Measurements from ENCODE around the gene HELZ.
A peak's percentile ranks its signal among the peaks of the same experiment; 100 is the strongest.
"Not testable (repeated sequence)": the region's sequence is repeated elsewhere in the genome, so short reads cannot be mapped to it uniquely, and the experiment has no call there.

HELZ gene

DNA sequence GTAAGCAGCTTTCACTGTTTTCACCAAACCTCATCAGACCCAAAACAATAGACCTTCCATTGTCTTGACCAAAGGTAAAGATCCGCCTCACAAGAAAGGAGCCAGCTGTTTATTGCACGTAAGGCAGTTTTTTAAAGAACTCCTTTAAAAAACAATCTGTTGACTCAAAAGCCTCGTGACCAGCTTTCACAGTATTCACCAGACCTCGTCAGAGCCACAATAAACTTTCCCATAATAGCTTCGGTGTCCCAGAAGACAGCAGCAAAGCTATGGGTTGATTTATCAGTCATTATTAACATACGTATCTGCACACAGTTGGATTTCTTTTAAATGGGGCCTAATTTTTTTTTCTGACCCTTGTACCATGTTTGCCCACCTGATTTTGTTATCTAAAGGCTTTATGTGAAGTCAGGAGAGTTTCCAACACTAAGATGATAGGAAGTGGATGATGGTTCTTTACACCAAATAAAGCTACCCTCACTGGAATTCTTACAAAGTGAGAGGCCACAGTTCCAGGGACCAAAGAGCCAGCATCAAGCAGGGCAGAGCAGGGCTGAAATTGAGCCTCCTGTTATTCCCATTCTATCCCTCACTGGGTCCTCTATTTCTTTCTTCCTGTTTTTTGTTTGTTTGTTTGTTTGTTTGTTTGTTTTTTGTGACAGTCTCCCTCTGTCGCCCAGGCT is 17.6 kb upstream of the HELZ start:
- DNase-seq = no peak

DNA sequence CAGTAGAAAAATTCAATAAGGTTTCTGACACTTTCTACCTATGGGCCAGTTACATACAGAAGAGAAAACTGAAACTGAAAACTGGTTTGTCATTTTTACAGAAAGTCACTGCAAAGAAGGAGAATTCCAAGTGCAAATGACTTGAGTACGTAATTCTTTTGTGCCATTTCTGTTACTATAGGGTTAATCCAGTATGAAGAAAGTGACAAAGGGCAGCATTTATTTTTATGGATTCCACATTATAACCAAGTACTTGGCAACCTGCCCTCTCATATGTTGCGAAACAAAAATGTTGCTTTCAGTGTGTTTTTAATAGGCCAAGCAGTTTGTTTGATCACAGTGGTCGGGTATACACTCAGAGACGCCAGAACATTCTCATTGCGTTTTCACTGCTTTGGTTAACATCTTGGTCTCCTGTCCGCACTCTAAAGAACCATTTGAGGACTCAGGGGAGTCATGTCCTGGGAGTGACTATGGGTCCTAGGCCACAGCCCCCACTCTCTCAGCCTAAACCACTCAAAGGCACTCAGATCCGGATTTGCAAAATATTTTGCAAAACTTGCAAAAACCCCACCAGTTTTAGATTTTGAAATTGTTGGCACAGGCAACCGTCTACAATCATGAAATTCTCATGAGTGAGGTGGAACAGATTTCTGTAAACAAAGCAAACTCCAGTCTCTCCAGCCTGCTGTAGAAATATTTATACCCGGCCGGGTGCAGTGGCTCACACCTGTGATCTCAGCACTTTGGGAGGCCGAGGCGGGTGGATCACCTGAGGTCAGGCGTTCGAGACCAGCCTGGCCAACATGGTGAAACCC is 15.4 kb upstream of the HELZ start:
- DNase-seq = no peak

DNA sequence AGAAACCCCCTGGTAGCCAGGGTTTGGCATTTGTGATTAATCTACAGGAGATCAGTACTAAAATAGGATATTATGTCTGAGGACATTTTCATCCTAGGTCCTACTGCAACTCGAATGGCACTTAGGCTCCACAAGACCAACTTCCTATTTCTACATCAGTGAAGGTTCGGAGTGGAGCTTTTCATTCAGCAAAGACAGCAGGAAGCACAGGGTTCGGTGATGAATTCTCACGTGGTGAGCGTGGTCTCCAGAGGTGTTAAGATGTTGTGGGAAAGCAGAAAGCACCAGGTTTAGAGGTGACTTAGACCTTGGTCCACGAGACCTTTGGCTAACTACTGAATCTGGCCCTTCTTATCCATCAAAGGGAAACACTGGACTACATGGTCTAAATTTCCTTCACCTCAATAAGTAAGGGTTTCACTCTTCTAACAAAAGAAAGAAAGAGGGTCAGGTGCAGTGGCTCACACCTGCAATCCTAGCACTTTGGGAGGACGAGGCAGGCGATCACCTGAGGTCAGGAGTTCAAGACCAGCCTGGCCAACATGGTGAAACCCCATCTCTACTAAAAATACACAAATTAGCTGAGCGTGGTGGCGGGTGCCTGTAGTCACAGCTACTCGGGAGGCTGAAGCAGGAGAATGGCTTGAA is 13.9 kb upstream of the HELZ start:
- no peak for DNase-seq

DNA sequence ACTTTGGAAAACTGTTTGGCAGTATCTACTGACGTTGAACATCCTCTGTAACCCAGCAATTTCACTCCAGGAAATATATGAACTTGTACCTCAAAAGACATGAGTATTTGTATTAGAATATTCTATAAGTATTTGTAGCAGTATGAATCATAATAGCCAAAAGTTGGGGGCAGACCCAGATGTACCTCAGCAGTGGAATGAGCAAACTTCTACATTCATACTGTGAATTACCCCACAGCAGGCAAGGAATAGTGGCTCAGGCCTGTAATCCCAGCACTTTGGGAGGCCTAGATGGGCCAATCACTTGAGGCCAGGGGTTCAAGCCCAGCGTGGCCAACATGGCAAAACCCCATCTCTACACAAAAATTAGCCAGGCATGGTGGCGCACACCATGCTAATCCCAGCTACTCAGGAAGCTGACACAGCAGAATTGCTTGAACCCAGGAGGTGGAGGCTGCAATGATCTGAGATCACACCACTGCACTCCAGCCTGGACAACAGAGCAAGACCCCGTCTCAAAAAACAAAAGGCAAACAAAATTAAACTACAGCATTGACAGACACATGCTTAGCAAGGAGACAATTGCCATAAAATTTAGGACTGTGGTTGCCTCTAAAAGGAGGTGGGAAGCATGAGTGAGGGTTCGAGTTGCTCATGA is 11.2 kb upstream of the HELZ start:
- no peak for DNase-seq

DNA sequence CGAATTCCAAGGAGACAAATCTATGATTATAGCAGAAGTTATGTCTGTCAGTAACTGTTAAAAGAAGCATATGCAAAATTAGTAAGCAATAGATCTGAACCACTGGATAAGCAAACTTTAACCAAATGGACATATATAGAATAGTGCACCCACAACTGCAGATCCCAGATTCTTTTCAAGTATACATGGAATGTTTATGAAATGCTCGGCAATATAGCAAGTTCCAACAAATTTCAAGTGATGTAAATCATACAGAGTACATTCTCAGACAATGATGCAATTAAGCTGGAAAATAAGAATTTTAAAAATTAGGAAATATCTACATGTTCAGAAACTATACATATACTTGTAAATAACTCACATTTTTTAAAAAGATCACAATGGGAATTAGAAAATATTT is 8.4 kb upstream of the HELZ start:
- DNase-seq = no peak

DNA sequence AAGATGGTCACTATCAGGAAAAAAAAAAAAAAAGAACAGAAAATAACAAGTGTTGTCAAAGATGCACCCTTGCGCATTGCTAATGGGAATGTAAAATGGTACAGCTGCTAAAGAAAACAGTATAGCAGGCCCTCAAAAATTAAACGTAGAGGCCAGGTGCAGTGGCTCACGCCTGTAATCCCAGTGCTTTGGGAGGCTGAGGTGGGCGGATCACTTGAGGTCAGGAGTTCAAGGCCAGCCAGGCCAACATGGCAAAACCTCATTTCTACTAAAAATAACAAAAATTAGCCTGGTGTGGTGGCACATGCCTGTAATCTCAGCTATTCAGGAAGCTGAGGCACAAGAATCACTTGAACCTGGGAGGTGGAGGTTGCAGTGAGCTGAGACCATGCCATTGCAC is 6.6 kb upstream of the HELZ start:
- not testable (repeated sequence) for DNase-seq

DNA sequence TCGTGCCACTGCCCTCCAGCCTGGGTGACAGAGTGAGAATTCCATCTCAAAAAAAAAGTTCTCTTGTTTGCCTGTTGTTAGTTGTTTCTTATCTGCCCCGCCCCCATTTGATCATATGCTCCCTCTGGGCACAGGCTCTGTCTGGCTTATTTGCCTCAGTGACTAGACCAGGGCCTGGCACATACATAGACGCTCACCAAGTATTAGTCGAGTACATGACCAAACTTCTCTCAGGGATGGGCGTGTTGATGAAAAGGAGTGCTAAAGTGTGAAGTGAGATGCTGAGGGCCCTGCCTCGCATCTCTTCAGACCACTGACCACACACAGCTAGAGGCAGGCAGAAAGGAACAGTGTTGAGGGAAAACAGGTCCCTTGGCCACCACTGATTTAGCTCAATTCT is 3.3 kb upstream of the HELZ start:
- DNase-seq = no peak

DNA sequence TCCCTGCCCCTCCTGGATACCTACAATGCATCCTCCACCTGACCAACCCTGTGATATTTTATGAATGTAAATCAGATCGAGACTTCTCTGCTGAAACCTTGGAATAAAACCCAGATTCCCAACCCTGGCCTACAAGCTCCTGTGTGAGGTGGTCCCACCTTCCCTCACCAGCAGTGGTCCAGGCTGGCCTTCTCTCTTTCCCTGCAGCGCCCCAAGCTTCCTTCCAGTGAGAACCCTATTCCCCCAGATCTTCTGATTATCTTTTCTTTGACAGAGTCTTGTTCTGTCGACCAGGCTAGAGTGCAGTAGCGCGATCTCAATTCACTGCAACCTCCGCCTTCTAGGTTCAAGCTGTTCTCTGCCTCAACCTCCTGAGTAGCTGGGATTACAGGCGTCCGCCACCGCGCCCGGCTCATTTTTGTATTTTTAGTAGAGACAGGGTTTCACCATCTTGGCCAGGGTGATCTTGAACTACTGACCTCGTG is 2.5 kb upstream of the HELZ start:
- DNase-seq = no peak

DNA sequence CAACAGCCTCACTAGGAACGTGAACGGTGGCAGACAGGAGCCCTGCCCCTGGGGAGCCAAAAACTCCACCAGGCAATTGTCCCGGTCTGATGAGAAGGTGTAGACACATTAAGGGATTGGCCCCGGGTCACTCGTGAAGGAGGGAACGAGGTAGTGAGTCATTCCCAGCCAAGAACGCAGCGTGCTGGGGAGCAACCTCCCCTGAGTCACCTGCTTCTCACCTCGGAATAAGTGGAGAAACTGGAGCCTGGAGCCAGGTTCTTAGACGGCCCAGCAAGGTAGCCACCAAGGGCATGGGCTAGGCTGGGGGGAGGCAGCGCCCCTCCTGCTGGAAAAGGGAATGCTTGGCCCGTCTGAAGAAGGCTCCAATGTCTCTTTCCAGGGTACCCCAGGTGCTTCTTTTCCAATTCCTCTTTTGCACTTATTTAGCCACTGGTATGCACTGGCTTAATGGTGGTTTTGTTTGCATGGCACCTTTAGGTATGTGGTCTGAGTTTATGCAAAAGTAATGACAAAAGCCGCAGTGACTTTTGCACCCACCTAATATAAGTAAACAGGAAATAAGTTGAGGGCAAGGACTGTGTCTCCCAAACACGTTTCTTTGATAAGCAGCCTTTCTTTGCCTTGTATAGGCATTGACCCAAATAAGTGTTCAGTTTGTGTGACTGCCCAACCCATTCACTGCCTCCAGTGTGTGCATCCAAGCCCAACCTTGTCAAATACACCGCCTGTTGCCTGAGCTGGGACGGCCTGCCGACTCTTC is 1.8 kb upstream of the HELZ start:
- peak; percentile 55 for DNase-seq

DNA sequence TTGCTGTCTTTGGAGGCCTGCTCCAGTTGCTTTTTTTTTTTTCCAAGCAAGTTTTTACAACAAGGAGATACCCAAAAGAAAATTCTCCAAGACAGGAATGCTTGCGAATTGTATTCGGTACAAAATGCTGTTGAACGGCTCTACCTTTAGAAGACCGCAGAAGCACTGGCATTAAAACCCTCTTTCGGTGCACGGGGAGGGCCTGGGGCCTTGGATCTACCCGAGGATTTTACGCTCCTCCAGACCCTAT is 1.3 kb upstream of the HELZ start:
- no peak for DNase-seq

DNA sequence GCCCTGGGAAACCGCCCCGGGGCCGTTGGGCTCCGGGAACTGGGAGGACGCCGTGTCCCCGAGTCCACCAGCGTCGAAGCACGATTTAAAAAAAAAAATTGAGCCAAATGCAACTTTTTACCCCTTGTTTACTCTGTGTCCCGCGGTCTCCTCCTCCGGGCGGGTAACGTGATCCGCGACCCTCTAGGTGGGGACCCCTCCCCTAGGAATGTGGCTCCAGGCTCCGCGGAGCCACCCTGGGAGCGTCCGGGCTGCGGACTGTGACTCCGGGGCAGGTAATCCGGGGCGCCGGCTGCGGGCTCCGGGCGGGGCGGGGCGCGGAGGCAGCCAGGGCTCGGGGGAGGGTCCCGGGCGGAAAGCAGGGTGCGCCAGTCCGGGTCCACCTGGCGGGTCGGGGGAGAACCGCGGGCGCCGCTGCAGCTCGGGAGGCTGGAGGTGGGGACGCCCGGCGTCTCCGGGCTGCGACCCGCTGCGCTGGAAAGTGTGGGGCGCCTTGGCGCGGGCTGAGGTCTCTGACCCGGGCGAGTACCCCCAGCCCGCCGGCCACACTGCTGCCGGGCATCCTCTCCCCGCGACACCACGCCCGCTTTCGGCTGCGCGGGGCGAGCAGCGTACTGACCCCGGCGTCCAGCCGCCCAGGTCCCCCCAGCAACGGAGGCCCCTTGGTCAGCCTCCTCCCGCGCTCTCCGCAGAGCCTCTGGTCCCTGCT is 852 bp upstream of the HELZ start:
- DNase-seq = peak; percentile 52

DNA sequence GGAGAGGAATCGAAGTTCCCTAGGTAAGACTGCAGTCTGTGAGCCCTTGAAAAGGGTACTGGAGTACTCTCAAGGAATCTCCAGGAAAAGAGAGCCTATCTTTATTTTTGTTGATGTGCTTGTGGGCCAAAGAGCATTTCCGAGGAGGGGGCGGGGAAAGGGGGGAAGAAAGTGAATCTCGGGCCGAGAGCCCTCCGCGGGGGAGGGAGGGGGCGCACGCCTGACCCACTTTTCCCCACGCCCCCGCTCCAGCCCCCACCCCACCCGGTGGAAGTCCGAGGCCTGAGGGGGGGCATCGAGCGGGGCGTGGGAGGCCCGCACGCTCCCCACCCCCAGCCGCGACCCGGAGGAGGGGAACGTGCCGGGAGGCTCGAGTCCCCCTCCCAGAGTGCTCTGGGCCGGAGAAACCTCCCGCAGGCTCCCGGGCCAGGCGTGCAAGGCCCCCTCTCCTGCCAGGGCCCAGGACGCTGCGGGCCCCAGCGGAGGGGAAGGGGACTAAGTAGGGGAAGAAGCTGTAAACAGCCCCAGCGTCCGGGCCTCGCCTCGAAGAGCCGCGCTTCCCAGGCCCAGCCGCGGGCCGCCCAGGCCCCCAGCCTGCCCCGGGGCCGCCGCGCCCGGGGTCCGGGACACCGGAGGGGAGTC is 444 bp downstream of the HELZ start:
- DNase-seq = peak; percentile 12

DNA sequence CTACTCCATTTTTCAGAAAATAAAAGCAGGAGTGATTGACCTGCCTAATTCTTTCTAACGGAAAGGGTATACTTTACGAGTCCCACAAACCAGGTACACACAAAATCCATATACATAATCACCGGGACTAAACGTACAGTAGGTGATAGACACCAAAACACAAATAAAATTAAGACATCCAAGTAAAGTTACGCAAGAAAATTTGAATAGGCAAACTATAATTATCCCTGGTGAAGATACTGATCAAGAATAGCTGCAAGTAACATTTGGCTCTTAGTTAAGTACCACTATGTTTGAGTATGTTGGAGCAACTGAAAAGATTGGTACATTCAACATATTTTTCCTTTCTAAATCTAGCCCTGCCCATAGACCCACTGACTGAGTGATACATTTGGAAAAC is 1.7 kb downstream of the HELZ start:
- DNase-seq = no peak

DNA sequence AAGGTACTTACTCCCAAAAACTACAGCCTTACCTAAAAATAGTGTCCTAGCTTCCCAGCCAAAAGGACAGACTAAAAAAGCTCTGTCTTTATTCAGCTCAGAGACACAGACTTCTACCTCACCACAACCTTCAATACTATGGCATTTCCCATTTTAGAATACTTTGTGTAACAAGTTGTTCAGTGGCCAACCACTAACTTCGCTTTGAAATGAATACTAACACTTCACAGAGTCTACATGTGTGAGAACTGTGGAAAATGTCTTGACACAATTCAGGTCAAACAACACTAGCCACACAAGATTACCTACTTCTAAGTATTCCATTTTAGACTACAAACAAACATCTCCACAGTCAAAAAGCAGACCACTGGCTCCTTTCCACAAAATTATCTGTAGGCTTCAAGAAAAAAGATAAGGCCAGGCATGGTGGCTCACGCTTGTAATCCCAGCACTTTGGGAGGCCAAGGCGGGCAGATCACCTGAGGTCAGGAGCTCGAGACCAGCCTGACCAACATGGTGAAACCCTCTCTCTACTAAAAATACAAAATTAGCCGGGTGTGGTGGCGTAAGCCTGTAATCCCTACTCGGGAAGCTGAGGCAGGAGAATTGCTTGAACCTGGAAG is 3.2 kb downstream of the HELZ start:
- no peak for DNase-seq

DNA sequence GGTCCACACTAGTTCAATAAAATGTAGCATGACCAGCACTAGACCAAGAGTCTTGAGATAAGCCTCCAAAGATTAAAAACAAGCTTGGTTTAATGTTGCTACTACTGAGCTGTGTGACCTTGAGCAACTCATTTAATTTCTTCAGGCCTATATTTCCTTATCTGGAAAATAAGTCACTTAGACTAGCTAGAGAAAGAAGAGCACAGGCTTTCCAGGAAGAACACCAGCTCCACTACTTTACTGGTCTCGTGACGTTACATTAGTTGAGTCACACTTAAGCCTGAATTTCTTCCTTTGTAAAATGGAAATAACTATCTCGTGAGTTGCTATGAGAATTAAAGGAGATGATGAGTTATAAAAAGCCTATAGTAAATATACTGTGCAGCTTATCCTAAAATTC is 5.4 kb downstream of the HELZ start:
- DNase-seq = no peak

DNA sequence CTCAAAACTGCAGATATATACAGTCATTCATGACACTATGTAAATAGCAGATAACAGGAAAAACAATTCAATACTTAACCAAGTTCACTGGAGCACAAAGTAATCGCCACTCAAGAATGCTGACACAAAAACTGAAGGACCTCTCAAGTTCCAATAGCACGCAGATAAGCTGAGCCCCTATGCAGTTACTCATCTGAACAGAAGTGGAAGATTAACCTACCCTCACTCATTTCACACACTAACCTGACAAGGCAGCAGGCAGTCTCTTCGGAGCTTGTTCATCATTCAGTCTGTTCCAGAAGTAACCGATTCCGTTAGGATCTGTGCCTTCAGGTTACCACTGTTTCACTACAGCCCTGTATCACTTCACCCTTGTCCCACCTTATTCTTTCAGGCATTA is 6.0 kb downstream of the HELZ start:
- DNase-seq = no peak

DNA sequence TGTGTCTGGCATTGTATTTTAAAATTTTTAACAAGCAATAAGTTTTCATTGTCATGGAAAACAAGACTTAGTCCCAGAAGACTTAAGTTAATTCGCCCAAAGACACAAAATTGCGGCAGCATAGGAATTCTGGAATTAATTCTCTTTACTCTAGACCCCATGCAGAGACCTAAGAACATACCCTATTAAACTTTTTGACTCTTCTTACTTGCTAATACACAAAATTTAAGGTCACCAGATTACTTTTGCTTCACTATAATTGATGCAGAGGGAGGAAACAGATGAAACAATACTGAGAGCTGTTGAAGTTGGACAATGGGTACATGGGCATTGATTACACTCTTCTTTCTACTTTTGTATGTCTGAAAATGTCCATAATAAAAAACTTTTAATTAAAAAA is 12.6 kb downstream of the HELZ start:
- DNase-seq = no peak

DNA sequence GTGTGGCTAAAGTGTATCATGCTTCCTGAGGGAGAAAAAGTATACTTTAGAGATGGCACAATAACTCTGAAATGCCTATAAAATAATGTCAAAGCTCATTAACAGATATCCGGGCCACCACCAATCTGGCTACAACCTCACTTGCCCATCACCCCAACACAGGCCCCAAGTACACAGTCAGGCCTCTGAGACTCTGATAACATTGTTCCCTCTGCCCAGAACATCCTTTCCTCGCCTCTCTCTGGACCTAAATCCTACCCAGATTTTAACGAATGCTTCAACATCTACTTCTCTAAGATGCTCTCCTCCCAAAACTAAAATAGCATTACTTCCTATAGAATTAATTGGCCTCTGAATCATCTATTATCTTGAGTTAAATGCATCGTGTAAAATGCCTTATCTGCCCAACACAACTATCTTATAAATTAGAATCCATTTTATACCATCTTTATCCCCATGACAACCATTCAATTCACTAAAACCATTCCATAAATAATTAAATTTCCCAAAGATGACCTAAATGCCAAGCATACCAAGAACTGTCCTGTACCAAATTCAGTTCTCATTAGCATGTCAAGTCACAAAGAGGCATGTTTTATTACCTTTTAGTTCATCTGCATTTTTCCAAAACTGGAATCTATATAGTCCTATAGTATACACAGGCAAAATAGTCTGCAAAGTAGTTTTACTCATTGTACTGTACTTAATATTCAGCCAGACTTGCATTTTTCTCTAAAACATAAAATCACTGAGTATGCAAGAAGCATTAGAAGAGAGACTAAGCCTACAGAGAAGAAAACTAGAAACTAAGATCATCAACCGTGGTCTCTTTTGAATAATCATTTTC is 15.7 kb downstream of the HELZ start:
- no peak for DNase-seq

DNA sequence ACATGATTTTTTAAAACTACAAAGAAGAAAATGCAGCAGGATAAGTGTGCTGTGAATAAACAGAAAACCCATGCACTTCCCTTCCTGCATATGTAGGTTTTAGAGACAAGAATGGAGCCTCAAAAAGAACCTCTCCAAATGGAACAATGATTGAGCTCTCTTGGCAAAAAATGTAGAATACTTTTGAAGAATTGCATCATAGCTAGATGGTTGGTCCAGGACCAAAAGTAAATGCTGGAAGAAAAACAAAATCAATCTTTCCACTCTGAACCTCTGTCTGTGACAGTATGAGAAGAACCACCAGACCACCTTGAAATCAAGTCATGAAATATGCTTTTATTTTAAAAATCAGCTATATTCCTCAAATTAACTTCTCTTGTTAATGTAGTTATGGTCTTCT is 17.5 kb downstream of the HELZ start:
- DNase-seq = no peak

DNA sequence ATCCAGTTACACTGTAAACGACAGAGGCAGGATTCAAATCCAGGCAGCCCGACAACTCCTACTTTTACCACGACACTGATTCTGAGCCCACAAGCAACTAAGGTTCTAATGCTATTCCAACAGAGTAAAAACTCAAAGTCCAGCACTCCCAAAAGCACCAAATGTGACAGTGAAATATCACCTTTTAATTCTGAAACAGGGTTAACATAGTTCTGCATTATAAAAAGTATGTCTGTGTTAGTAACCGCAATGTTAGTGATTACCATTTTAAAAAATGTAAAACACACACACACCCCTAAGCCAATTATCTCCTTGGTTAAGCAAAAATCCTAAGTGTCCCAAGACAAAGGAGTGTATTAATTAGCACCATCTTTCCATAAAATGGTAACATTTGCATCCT is 19.7 kb downstream of the HELZ start:
- no peak for DNase-seq
